ENCODE data around the gene PSMC3IP. TPM values are rescaled to one million over a fixed set of nuclear protein-coding genes. Genes with fewer than 3 reads are reported as not detected.

PSMC3IP gene
- total RNA-seq, 2 donors from 2014 or later, result 2.2 to 11.6 TPM

- TF ChIP-seq CTCF (IDR thresholded peaks at IDR 0.05), result no peak
- no peak overlapping the region for H3K27ac ChIP-seq
- no peak for DNase-seq
- H3K36me3 ChIP-seq, result peaks cover 29% of the 10 kb centered on the region
- H3K27me3 ChIP-seq, result no peaks in the 10 kb centered on the region
- no peaks in the 10 kb centered on the region for H3K9me3 ChIP-seq
- peaks cover 4% of the 10 kb centered on the region for H3K4me1 ChIP-seq
- intact Hi-C loops (cut with DNase I), result loop anchor here (10.0 kb wide), 1 partner anchor 103 kb away; the partner anchor contains the start of genes CCR10 and CNTNAP1
- H3K4me3 ChIP-seq, result no peak overlapping the region
- H3K9ac ChIP-seq (ENCODE audit: low read depth in 2 of 2, low read length in 2 of 2), result no peak overlapping the region
These were observed 4.3 kb upstream of the PSMC3IP start for GRCh38 chr17:42581744-42582270.

- intact Hi-C loops (cut with DNase I), result loop anchor here (10.0 kb wide), 1 partner anchor 105 kb away; the partner anchor contains the start of genes CCR10 and CNTNAP1
- no peak overlapping the region for H3K9ac ChIP-seq (ENCODE audit: low read depth in 2 of 2, low read length in 2 of 2)
- no peaks in the 10 kb centered on the region for H3K27me3 ChIP-seq
- no peaks in the 10 kb centered on the region for H3K9me3 ChIP-seq
- peaks cover 4% of the 10 kb centered on the region for H3K4me1 ChIP-seq
- H3K27ac ChIP-seq, result no peak overlapping the region
- TF ChIP-seq CTCF (IDR thresholded peaks at IDR 0.05), result no peak
- DNase-seq, result no peak
- H3K36me3 ChIP-seq, result peaks cover 23% of the 10 kb centered on the region
- no peak overlapping the region for H3K4me3 ChIP-seq
These were observed 2.4 kb upstream of the PSMC3IP start for GRCh38 chr17:42579794-42580551.

GRCh38 chr17:42578282-42578869, 847 bp upstream of the PSMC3IP start:
- Histone ChIP-seq H3K36me3 (peaks cover 19% of the 10 kb centered on the region), H3K9ac (ENCODE audit: low read depth in 2 of 2, low read length in 2 of 2) (peak overlapping the region; percentile 71 to 98), H3K27ac (peak overlapping the region; percentile 90), H3K4me3 (peak overlapping the region; percentile 61), H3K9me3 (no peaks in the 10 kb centered on the region), H3K27me3 (no peaks in the 10 kb centered on the region), H3K4me1 (peaks cover 4% of the 10 kb centered on the region)
- TF ChIP-seq CTCF (IDR thresholded peaks at IDR 0.05), result peak; percentile 70
- DNase-seq, result peak; percentile 88
- intact Hi-C loops (cut with DNase I), result no loop called here

DNA sequence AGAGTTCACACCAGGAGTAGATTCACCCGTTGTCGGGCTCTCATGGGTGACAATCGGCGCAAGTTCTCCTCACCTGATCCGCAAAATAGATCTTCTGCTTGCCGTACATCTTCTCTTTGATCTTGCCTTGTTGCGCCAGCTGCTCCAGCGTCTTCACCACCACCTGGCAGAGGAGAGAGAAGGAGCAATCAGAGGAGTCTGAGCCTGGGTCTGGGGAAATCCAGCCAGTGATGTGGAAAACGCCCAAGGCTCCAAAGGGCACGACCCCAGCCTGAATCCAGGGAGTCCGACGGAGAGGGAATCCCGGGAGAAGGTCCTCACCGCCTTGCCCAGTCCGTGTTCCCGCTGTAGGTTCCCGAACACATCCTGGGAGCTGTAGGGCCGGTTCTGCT, 393 bp downstream of the PSMC3IP start:
- Histone ChIP-seq H3K27me3 (no peaks in the 10 kb centered on the region), H3K36me3 (peaks cover 21% of the 10 kb centered on the region)
- intact Hi-C loops (cut with DNase I), result no loop called here

More for the DNA sequence above, 393 bp downstream of the PSMC3IP start:
- no peaks in the 10 kb centered on the region for H3K9me3 ChIP-seq
- H3K27ac ChIP-seq, result peak overlapping the region; percentile 90
- peaks cover 4% of the 10 kb centered on the region for H3K4me1 ChIP-seq
- DNase-seq, result no peak
- peak overlapping the region in 1 of 2 donors; percentile 98 for H3K9ac ChIP-seq (ENCODE audit: low read depth in 2 of 2, low read length in 2 of 2)
- no peak for TF ChIP-seq CTCF (IDR thresholded peaks at IDR 0.05)
- peak overlapping the region; percentile 61 for H3K4me3 ChIP-seq
